Measurements from ENCODE around the gene BIRC6. TPM values are rescaled to one million over a fixed set of nuclear protein-coding genes. Genes with fewer than 3 reads are reported as not detected.

Gene BIRC6
- total and polyA plus RNA-seq, 2 experiments from 2014 or later, result 17.8 to 106 TPM

DNA sequence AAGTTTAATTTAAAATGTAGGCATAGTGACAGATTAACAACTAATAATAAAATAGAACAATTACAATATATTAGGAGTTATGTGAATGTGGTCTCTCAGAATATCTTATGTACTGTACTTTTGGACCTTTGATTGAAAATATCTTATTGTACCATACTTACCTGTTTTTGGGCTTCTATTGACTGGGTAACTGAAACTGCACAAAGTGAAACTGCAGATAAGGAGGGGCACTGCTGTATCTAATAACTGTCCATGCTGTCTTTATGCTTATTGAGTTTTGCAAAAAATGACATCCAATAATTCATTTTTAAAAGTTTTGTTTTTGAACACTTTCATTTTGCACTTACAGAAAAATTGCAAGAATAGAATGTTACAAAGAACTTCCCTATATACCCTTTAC, 19.9 kb downstream of the BIRC6 start:
- Histone ChIP-seq H3K9me3 (ENCODE audit: low read depth) (no peaks in the 10 kb centered on the region), H2AFZ (no peak overlapping the region), H3K36me3 (replicated peaks; ENCODE audit: insufficient read depth, low read depth) (no peaks in the 10 kb centered on the region), H3K4me3 (no peak overlapping the region), H3K27me3 (no peaks in the 10 kb centered on the region), H3K4me1 (ENCODE audit: insufficient read depth) (no peaks in the 10 kb centered on the region), H4K20me1 (ENCODE audit: insufficient read depth, poor library complexity, severe bottlenecking) (peaks cover 56% of the 10 kb centered on the region), H3K27ac (no peak overlapping the region), H3K4me2 (no peak overlapping the region), H3K79me2 (peaks cover 93% of the 10 kb centered on the region), H3K9me2 (replicated peaks; ENCODE audit: insufficient read depth) (no peaks in the 10 kb centered on the region)
- no peak for DNase-seq (ENCODE audit: low spot score)
- TF ChIP-seq EZH2phosphoT487 (IDR thresholded peaks at IDR 0.05; ENCODE audit: low read depth, severe bottlenecking, unreplicated experiment), result no peak
- TF ChIP-seq EZH2 (IDR thresholded peaks at IDR 0.05; ENCODE audit: borderline replicate concordance), result no peak
- TF ChIP-seq, protein P1, sequence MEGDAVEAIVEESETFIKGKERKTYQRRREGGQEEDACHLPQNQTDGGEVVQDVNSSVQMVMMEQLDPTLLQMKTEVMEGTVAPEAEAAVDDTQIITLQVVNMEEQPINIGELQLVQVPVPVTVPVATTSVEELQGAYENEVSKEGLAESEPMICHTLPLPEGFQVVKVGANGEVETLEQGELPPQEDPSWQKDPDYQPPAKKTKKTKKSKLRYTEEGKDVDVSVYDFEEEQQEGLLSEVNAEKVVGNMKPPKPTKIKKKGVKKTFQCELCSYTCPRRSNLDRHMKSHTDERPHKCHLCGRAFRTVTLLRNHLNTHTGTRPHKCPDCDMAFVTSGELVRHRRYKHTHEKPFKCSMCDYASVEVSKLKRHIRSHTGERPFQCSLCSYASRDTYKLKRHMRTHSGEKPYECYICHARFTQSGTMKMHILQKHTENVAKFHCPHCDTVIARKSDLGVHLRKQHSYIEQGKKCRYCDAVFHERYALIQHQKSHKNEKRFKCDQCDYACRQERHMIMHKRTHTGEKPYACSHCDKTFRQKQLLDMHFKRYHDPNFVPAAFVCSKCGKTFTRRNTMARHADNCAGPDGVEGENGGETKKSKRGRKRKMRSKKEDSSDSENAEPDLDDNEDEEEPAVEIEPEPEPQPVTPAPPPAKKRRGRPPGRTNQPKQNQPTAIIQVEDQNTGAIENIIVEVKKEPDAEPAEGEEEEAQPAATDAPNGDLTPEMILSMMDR (IDR thresholded peaks at IDR 0.05; ENCODE audit: poor library complexity), result no peak

- WGBS (ENCODE audit: low lambda C conversion rate, missing lambda C conversion rate), result 94% methylated on average over 1 of the region's 1 CpG
- Histone ChIP-seq H3K4me3 (no peak overlapping the region), H3K9me3 (ENCODE audit: low read depth) (no peaks in the 10 kb centered on the region), H3K36me3 (replicated peaks; ENCODE audit: insufficient read depth, low read depth) (no peaks in the 10 kb centered on the region), H3K79me2 (peaks cover 93% of the 10 kb centered on the region), H4K20me1 (ENCODE audit: insufficient read depth, poor library complexity, severe bottlenecking) (peaks cover 45% of the 10 kb centered on the region), H3K9me2 (replicated peaks; ENCODE audit: insufficient read depth) (no peaks in the 10 kb centered on the region), H3K27ac (no peak overlapping the region), H3K4me1 (ENCODE audit: insufficient read depth) (no peaks in the 10 kb centered on the region), H2AFZ (no peak overlapping the region), H3K4me2 (no peak overlapping the region), H3K27me3 (no peaks in the 10 kb centered on the region)
- no peak for TF ChIP-seq EZH2phosphoT487 (IDR thresholded peaks at IDR 0.05; ENCODE audit: low read depth, severe bottlenecking, unreplicated experiment)
- TF ChIP-seq, protein P1 (IDR thresholded peaks at IDR 0.05; ENCODE audit: poor library complexity), result no peak
- no peak for TF ChIP-seq EZH2 (IDR thresholded peaks at IDR 0.05; ENCODE audit: borderline replicate concordance)
- no peak for DNase-seq (ENCODE audit: low spot score)
Measured at GRCh38 chr2:32377928-32378327, 21.1 kb downstream of the BIRC6 start.

DNA sequence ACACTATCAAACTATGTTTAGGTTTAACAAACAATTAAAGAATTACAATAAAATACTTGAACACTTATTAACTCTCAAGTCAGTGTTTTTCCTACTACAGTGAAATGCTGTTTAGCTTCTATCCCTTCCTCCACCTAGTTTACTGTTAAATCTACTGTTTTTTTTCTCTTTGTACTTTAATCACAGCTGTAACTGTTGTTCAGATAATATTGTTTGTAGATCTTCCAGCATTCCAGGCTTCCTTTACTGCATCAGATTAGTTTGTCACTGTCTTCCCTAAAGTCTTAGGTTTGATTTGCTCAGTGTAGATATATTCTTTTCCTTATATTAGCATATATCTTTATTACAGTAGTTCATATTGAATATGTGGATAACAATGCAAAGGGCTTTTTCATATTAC, 22.5 kb downstream of the BIRC6 start:
- H3K9me2 ChIP-seq (replicated peaks; ENCODE audit: insufficient read depth), result no peaks in the 10 kb centered on the region

More for the DNA sequence above, 22.5 kb downstream of the BIRC6 start:
- no peak overlapping the region for H3K27ac ChIP-seq
- H3K36me3 ChIP-seq (replicated peaks; ENCODE audit: insufficient read depth, low read depth), result no peaks in the 10 kb centered on the region
- peaks cover 91% of the 10 kb centered on the region for H3K79me2 ChIP-seq
- H3K4me3 ChIP-seq, result no peak overlapping the region
- H4K20me1 ChIP-seq (ENCODE audit: insufficient read depth, poor library complexity, severe bottlenecking), result peaks cover 31% of the 10 kb centered on the region
- H3K9me3 ChIP-seq (ENCODE audit: low read depth), result no peaks in the 10 kb centered on the region
- H3K27me3 ChIP-seq, result no peaks in the 10 kb centered on the region
- H3K4me2 ChIP-seq, result no peak overlapping the region
- TF ChIP-seq, protein P1 (IDR thresholded peaks at IDR 0.05; ENCODE audit: poor library complexity), result no peak
- TF ChIP-seq EZH2 (IDR thresholded peaks at IDR 0.05; ENCODE audit: borderline replicate concordance) (no peak), EZH2phosphoT487 (IDR thresholded peaks at IDR 0.05; ENCODE audit: low read depth, severe bottlenecking, unreplicated experiment) (no peak)
- DNase-seq (ENCODE audit: low spot score), result no peak
- H3K4me1 ChIP-seq (ENCODE audit: insufficient read depth), result no peaks in the 10 kb centered on the region
- no peak overlapping the region for H2AFZ ChIP-seq
